CD4-positive, alpha-beta T cell (primary cell): ENCODE results near the gene MITF. TPM values are rescaled to one million over a fixed set of nuclear protein-coding genes. Genes with fewer than 3 reads are reported as not detected.

Source experiments
- ATAC-seq: fragments of 200-7000 bp; cut with Tn5 transposase; one replicate; pipeline ENCODE4 v1.10.0; 2022; ENCODE audit warnings: mild to moderate bottlenecking; ENCODE audit not compliant: poor library complexity
- CTCF ChIA-PET: fragments of 350-600 bp; sonication (Branson Sonifier 250); formaldehyde crosslinking; loops from one replicate; lab custom pipeline; 2021; ENCODE audit warnings: antibody characterized with exemption, inconsistent platforms; lab: Charles Lee
- POLR2A ChIA-PET: fragments of 350-600 bp; sonication (Branson Sonifier 250); formaldehyde crosslinking; loops from one replicate; lab custom pipeline; 2021; ENCODE audit warnings: antibody characterized with exemption, inconsistent platforms; lab: Charles Lee
- DNase-seq, 14 experiments: peaks; one replicate each; pipeline ENCODE4 v3.0.0-alpha.2; 2013 to 2020; ENCODE audit warnings: mixed read lengths in 2 of 14
- H3K27ac ChIP-seq, 2 donors: one replicate each; pipeline versions ENCODE4 v1.5.1 to v1.7.0; 2013; ENCODE audit warnings: low read length in 2 of 2, low read depth in 1 of 2, mild to moderate bottlenecking in 1 of 2
- H3K27me3 ChIP-seq, 2 experiments: 1 replicate in 1 of 2; 2 replicates in 1 of 2; pipeline versions ENCODE4 v1.6.1 to v1.7.0; 2013; ENCODE audit warnings: low read length in 2 of 2, control low read depth in 1 of 2, mild to moderate bottlenecking in 1 of 2, moderate library complexity in 1 of 2; ENCODE audit not compliant: insufficient read depth in 2 of 2, control insufficient read depth in 1 of 2
- H3K36me3 ChIP-seq: one replicate; pipeline ENCODE4 v1.6.1; 2013; ENCODE audit warnings: low read length, control low read depth; ENCODE audit not compliant: insufficient read depth
- H3K4me1 ChIP-seq: one replicate; pipeline ENCODE4 v1.6.1; 2013; ENCODE audit warnings: low read length, control low read depth; ENCODE audit not compliant: insufficient read depth
- H3K4me3 ChIP-seq: one replicate; pipeline ENCODE4 v1.5.1; 2013; ENCODE audit warnings: mild to moderate bottlenecking, low read length, moderate library complexity
- H3K9me3 ChIP-seq, 2 experiments: 1 replicate in 1 of 2; 2 replicates in 1 of 2; pipeline versions ENCODE4 v1.6.1 to v1.7.0; 2013; ENCODE audit warnings: low read length in 2 of 2, mild to moderate bottlenecking in 2 of 2, control low read depth in 1 of 2, moderate library complexity in 1 of 2; ENCODE audit not compliant: control insufficient read depth in 1 of 2, insufficient read depth in 1 of 2
- H3K27ac Mint-ChIP-seq: one replicate; pipeline ENCODE4 v1.8.0; 2020; ENCODE audit warnings: mixed read lengths
- H3K27me3 Mint-ChIP-seq: one replicate; pipeline ENCODE4 v1.8.0; 2021; ENCODE audit warnings: mixed read lengths
- H3K36me3 Mint-ChIP-seq: one replicate; pipeline ENCODE4 v1.8.0; 2021; ENCODE audit warnings: low read depth, mixed read lengths
- H3K4me1 Mint-ChIP-seq: one replicate; pipeline ENCODE4 v1.8.0; 2021; ENCODE audit warnings: low read depth, mixed read lengths
- H3K4me3 Mint-ChIP-seq: one replicate; pipeline ENCODE4 v1.8.0; 2020; ENCODE audit warnings: mild to moderate bottlenecking, mixed read lengths
- H3K9me3 Mint-ChIP-seq: one replicate; pipeline ENCODE4 v1.8.0; 2020; ENCODE audit warnings: mixed read lengths
- intact Hi-C, 2 experiments: fragments of 100-400 bp; cut with DNase I in 1 of 2; cut with micrococcal nuclease in 1 of 2; formaldehyde crosslinking; loops; one replicate each; pipeline versions ENCODE4 v1.15.1 to v1.9.0; 2023 to 2025; cut with DNase I, micrococcal nuclease
- total RNA-seq, 174 experiments: library from RNA in 2 of 174; stranded (reverse) in 2 of 174; gene quantifications; one replicate each; pipeline ENCODE4 v1.2.3 and lab custom pipeline; 2021 to 2026
- TF ChIP-seq, protein P1 (sequence below): fragments of 200-600 bp; IDR thresholded peaks from one replicate; pipeline ENCODE4 v1.8.0; 2022; ENCODE audit warnings: antibody characterized with exemption, mild to moderate bottlenecking

The MITF gene
- total RNA-seq, 2 experiments from 2014 or later: not detected

DNA sequence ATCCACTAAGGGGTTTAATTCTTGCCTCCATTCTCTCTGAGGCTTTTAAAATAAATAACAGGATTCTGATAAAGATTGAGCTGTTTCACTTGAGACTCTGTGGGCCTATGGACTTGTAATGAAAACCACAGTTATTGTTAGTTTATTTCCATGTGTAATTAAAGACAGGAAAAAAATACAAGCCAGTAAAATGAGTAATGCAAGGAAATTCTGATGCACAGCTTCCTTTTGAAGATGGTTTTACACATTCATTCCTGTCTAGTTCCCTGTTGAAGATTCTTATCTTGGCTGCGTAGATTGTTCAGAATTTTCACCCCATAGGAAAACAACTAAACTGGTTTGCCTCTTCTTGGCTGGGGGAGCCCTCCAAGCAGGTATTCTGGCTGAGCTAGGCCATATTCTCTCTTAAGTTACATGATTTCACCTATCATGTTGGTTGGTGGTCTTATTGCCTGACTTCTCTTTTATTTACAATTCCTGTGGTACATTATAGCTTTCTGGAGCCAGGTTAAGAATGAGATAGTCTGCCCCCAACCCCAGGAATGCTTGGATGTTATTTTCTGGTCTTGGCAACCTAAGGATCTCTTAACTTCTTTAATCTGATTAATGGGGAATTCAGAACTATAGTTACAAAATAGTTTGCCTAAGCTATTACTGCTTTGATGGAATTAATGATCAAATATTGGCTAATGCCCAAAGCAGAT is 67.6 kb downstream of the MITF start:
- POLR2A ChIA-PET: no interaction called here
- Histone ChIP-seq H3K4me3 (no peak overlapping the region), H3K4me1 (no peaks in the 10 kb centered on the region), H3K27ac (no peak overlapping the region), H3K36me3 (no peaks in the 10 kb centered on the region), H3K27me3 (no peaks in the 10 kb centered on the region), H3K9me3 (no peaks in the 10 kb centered on the region)
- no peak overlapping the region for H3K27ac Mint-ChIP-seq
- H3K36me3 Mint-ChIP-seq: no peaks in the 10 kb centered on the region
- CTCF ChIA-PET: no interaction called here
- no peak for DNase-seq
- TF ChIP-seq, protein P1, sequence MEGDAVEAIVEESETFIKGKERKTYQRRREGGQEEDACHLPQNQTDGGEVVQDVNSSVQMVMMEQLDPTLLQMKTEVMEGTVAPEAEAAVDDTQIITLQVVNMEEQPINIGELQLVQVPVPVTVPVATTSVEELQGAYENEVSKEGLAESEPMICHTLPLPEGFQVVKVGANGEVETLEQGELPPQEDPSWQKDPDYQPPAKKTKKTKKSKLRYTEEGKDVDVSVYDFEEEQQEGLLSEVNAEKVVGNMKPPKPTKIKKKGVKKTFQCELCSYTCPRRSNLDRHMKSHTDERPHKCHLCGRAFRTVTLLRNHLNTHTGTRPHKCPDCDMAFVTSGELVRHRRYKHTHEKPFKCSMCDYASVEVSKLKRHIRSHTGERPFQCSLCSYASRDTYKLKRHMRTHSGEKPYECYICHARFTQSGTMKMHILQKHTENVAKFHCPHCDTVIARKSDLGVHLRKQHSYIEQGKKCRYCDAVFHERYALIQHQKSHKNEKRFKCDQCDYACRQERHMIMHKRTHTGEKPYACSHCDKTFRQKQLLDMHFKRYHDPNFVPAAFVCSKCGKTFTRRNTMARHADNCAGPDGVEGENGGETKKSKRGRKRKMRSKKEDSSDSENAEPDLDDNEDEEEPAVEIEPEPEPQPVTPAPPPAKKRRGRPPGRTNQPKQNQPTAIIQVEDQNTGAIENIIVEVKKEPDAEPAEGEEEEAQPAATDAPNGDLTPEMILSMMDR: no peak
- H3K4me1 Mint-ChIP-seq: no peaks in the 10 kb centered on the region
- no peak overlapping the region for H3K4me3 Mint-ChIP-seq
- H3K27me3 Mint-ChIP-seq: no peaks in the 10 kb centered on the region
- no peaks in the 10 kb centered on the region for H3K9me3 Mint-ChIP-seq
- no peak for ATAC-seq
- intact Hi-C loops: no loop called here

DNA sequence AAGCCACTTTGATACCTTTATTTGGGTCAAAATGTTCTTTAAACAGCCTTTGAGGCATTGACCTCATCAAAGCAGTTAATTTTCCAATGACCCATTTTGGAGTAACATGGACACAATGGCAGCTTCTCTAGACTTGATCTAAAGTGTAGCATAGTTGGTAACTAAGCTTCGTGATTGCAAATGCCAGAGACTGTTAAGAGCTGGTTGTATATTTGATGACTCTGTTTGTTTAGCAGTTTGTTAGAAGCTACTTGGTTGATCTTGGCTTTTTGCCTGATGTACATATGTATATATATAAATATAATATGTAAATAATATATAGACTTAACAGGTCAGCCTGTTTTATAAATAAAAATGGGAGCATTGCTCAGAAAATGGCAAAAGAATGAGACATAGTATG is 68.4 kb downstream of the MITF start:
- Mint-ChIP-seq H3K9me3 (no peaks in the 10 kb centered on the region), H3K27me3 (no peaks in the 10 kb centered on the region), H3K36me3 (no peaks in the 10 kb centered on the region), H3K4me3 (no peak overlapping the region), H3K4me1 (no peaks in the 10 kb centered on the region), H3K27ac (no peak overlapping the region)
- CTCF ChIA-PET: interaction anchor here (1.2 kb wide), 1 partner anchor 15 kb away, joined by 3 read pairs; no protein-coding TSS in a partner anchor
- POLR2A ChIA-PET: no interaction called here
- TF ChIP-seq, protein P1: no peak
- H3K27me3 ChIP-seq: no peaks in the 10 kb centered on the region
- no peaks in the 10 kb centered on the region for H3K36me3 ChIP-seq
- H3K9me3 ChIP-seq: no peaks in the 10 kb centered on the region
- no peak overlapping the region for H3K27ac ChIP-seq
- intact Hi-C loops: no loop called here
- no peak overlapping the region for H3K4me3 ChIP-seq
- no peaks in the 10 kb centered on the region for H3K4me1 ChIP-seq
- ATAC-seq: no peak
- DNase-seq: no peak

DNA sequence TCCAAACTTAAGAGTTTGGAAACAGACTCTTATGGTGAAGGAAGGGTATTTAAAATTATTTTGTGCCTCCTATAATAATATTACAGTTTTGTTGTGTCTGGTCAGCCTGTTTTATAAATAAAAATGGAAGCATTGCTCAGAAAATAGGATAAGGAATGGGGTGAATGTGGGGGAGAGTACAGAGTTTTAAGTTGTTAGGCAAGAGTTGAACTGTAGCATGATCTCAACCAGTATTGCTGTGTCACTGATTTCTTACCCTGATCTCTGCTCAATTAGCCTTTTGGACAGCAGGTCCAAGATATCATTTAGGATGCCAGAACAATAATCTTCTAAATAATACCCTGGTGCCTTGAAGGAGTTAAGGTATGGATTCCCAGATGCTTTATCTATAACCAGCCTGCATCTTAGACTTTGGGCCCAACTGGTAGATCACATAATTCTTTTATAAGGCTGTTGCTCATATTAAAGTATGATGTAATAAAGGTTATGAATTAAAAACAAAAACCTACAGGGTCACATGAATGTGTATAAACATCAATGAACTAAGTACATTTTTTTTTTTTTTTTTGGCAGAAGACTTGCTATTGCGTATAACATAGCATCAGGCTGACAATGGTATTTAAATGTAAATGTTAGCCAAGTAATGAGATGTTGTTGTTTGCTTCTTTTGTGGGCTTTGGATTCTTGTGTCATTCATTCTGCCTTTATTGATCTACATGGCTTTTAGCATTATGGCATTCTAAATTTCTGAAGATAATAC is 70.0 kb downstream of the MITF start:
- CTCF ChIA-PET: no interaction called here
- H3K4me1 Mint-ChIP-seq: no peaks in the 10 kb centered on the region
- H3K9me3 ChIP-seq: no peaks in the 10 kb centered on the region
- no peaks in the 10 kb centered on the region for H3K27me3 ChIP-seq
- H3K27me3 Mint-ChIP-seq: no peaks in the 10 kb centered on the region
- H3K4me3 Mint-ChIP-seq: no peak overlapping the region
- no peak overlapping the region for H3K27ac ChIP-seq
- H3K36me3 Mint-ChIP-seq: no peaks in the 10 kb centered on the region
- POLR2A ChIA-PET: no interaction called here
- no peak overlapping the region for H3K4me3 ChIP-seq
- H3K27ac Mint-ChIP-seq: no peak overlapping the region
- ATAC-seq (no peak), DNase-seq (no peak)
- intact Hi-C loops: no loop called here
- TF ChIP-seq, protein P1: no peak
- no peaks in the 10 kb centered on the region for H3K9me3 Mint-ChIP-seq
- no peaks in the 10 kb centered on the region for H3K4me1 ChIP-seq
- H3K36me3 ChIP-seq: no peaks in the 10 kb centered on the region
